GM12875 (cell line): Measurements from ENCODE around the gene SLC6A15.
A peak's percentile ranks its signal among the peaks of the same experiment; 100 is the strongest.

Experiments used
- H3K4me3 ChIP-seq: one replicate; pipeline ENCODE4 v1.5.1; 2011; ENCODE audit warnings: low read depth, low read length, control low read depth
- TF ChIP-seq, protein P1 (sequence below): IDR thresholded peaks from 2 replicates; pipeline ENCODE4 v1.5.1; 2011; ENCODE audit warnings: low read depth, mild to moderate bottlenecking, control low read depth, inconsistent platforms, low read length, moderate library complexity, borderline replicate concordance; ENCODE audit not compliant: insufficient read depth

Gene SLC6A15

GRCh38 chr12:84874825-84875139, 37.8 kb downstream of the SLC6A15 start:
- TF ChIP-seq, protein P1, sequence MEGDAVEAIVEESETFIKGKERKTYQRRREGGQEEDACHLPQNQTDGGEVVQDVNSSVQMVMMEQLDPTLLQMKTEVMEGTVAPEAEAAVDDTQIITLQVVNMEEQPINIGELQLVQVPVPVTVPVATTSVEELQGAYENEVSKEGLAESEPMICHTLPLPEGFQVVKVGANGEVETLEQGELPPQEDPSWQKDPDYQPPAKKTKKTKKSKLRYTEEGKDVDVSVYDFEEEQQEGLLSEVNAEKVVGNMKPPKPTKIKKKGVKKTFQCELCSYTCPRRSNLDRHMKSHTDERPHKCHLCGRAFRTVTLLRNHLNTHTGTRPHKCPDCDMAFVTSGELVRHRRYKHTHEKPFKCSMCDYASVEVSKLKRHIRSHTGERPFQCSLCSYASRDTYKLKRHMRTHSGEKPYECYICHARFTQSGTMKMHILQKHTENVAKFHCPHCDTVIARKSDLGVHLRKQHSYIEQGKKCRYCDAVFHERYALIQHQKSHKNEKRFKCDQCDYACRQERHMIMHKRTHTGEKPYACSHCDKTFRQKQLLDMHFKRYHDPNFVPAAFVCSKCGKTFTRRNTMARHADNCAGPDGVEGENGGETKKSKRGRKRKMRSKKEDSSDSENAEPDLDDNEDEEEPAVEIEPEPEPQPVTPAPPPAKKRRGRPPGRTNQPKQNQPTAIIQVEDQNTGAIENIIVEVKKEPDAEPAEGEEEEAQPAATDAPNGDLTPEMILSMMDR = no peak
- H3K4me3 ChIP-seq = no peak overlapping the region

DNA sequence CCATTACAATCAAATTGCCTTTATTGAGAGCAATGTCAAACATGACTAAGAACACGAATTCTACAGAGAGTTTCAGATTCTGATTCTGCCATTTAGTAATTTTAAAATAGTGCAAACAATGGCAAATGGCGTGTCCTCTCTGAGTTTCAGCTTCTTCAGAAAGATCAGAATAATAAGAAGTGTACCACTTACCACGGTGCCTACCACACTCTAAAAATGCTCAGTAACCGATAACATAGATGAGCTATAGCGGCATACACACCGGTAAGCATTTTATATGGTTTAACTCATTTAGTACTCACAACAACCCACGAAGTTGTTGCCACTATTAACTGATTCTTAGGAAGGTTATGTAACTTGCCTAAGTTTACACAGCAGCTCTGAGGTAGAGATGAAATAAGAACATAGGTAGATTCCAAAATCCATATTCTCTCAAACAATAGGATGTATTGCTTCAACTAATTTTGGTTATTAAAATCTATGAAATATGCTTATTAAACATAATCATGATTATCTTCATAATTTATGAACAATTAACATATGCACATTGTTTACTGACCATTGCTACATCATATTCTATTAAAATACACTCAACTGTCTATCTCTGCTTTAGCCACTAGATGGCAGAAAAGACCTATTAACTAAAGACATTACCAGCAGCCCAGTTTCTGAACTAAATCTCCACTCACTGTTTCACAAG, 38.3 kb downstream of the SLC6A15 start:
- H3K4me3 ChIP-seq = no peak overlapping the region
- TF ChIP-seq, protein P1 = peak; percentile 21; the same call in 1 of the 2 replicates

DNA sequence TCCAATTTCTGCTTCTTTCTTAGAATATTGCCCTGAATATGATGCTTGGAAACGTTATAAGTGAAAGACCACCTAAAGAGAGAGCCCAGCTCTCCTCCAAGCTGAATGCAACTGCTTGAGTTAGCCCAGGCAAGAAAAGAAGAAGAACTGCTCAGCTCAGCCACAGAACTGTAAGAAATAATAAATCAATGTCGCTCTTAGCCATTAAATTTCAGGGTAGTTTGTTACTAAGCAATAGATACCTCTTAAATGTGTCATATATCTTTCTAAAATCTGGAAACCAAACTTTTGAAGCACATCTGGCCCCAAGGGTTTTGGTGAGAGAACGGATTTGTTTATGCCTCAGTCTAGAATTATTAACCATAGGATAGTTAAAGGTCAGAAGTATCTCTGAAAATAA, 50.4 kb downstream of the SLC6A15 start:
- no peak overlapping the region for H3K4me3 ChIP-seq
- TF ChIP-seq, protein P1 = no peak

DNA sequence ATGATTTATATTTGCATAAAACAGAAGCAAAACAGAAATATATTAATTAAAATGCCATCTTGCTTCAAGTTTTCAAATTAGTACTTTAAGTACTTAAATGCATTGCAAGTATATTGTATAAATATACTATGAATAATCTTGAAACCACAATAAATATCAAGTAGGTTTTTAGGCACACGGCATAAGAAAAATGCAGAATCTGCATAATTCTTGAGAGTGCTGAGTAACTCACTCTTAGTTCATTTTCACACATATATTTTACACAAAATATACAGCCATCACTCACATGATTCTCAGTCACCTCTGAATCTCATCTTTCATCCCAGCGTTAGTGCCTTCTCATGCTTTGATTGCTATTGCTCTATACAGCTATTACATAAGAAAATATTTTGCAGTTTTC, 51.9 kb downstream of the SLC6A15 start:
- TF ChIP-seq, protein P1 = no peak
- no peak overlapping the region for H3K4me3 ChIP-seq

- no peak overlapping the region for H3K4me3 ChIP-seq
- TF ChIP-seq, protein P1 = no peak
Observed at GRCh38 chr12:84858796-84859195, 53.8 kb downstream of the SLC6A15 start.

- TF ChIP-seq, protein P1 = no peak
- H3K4me3 ChIP-seq = no peak overlapping the region
Observed at GRCh38 chr12:84857525-84858208, 54.9 kb downstream of the SLC6A15 start.
